ENCODE measurements around the gene SLC1A3. TPM values are rescaled to one million over a fixed set of nuclear protein-coding genes. Genes with fewer than 3 reads are reported as not detected.

Gene SLC1A3
- total RNA-seq, 6 donors from 2014 or later: 22.4 to 235 (median 42.0) TPM

DNA sequence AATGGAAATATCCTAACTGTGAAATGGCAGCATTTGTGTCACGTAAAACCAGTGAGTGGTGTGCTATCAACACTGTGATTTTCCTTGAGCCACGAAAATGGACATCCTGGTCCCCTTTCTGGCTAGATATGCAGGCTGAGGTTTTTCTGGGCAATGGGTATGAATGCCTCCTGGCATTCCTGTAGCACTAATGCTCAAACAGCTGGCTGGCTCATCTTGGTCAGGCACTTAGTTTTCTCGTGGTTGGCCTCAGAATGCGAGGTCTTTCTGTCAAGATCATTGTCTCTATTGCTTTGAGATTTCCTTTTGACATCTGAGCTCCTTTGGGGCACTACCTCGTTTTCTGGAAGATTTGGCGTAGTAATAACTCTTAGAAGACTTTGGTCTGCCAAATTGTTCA lies 15.6 kb downstream of the SLC1A3 start:
- no peak overlapping the region for H3K27ac ChIP-seq
- H3K27me3 ChIP-seq: no peaks in the 10 kb centered on the region
- TF ChIP-seq EP300 (IDR thresholded peaks at IDR 0.05): no peak
- H3K9me3 ChIP-seq: no peaks in the 10 kb centered on the region
- ATAC-seq (ENCODE audit: low FRiP score in 2 of 2): no peak
- no peaks in the 10 kb centered on the region for H3K4me1 ChIP-seq
- WGBS, 2 donors: 82 to 85% methylated on average over 6 of the region's 6 CpGs
- H3K36me3 ChIP-seq: no peaks in the 10 kb centered on the region
- no peak for DNase-seq
- no peak overlapping the region for H3K4me3 ChIP-seq

DNA sequence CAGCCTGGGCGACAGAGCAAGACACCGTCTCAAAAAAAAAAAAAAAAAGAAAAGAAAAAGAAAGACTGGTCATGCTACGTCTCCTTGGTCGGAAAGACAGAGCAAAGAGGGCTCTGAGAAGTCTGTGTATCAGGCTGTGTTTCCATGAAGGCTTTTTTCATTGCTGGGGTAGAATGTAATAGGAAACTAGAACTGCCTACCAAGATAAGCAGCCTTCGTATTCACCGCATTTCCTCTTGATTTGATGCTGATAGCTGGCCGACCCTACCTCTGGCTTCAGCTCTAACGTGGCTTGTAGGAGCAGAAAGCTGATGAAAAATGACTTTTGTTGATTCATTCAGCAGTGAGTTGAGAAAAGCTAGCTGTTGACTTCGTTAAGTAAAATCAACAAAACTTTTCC lies 17.4 kb downstream of the SLC1A3 start:
- TF ChIP-seq, protein P1, sequence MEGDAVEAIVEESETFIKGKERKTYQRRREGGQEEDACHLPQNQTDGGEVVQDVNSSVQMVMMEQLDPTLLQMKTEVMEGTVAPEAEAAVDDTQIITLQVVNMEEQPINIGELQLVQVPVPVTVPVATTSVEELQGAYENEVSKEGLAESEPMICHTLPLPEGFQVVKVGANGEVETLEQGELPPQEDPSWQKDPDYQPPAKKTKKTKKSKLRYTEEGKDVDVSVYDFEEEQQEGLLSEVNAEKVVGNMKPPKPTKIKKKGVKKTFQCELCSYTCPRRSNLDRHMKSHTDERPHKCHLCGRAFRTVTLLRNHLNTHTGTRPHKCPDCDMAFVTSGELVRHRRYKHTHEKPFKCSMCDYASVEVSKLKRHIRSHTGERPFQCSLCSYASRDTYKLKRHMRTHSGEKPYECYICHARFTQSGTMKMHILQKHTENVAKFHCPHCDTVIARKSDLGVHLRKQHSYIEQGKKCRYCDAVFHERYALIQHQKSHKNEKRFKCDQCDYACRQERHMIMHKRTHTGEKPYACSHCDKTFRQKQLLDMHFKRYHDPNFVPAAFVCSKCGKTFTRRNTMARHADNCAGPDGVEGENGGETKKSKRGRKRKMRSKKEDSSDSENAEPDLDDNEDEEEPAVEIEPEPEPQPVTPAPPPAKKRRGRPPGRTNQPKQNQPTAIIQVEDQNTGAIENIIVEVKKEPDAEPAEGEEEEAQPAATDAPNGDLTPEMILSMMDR (IDR thresholded peaks at IDR 0.05): no peak
- no peak for TF ChIP-seq POLR2A (IDR thresholded peaks at IDR 0.05)
- TF ChIP-seq EP300 (IDR thresholded peaks at IDR 0.05): no peak
- no peaks in the 10 kb centered on the region for H3K27me3 ChIP-seq
- no peaks in the 10 kb centered on the region for H3K4me1 ChIP-seq
- DNase-seq (no peak), ATAC-seq (ENCODE audit: low FRiP score in 2 of 2) (no peak)
- no peaks in the 10 kb centered on the region for H3K9me3 ChIP-seq
- 47 to 53% methylated on average over 9 of the region's 9 CpGs for WGBS, 2 donors
- H3K36me3 ChIP-seq: no peaks in the 10 kb centered on the region
- no peak overlapping the region for H3K27ac ChIP-seq
- no peak overlapping the region for H3K4me3 ChIP-seq

DNA sequence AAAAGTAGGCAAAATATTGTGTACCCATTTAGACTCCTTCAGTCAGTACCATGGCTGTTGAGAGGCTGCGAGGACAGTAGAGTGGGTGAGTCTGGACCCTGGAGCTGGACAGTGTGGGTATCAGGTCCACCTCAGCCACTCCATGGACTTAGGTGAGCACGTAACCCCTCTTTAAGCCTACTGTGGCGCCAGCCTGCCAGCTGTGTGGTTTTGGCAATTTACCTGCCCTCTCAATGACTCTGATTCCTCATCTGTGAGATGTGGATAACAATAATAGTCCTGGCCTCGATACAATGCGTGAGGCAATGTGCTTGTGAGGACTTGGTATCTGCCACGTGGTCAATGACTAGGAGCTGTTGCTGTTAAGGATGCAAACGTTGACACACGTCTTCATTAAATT lies 17.9 kb downstream of the SLC1A3 start:
- WGBS, 2 donors: 79 to 85% methylated on average over 8 of the region's 8 CpGs
- DNase-seq (no peak), ATAC-seq (ENCODE audit: low FRiP score in 2 of 2) (peak in 1 of 2 donors; percentile 19)
- Histone ChIP-seq H3K4me1 (no peaks in the 10 kb centered on the region), H3K27me3 (no peaks in the 10 kb centered on the region), H3K36me3 (no peaks in the 10 kb centered on the region), H3K4me3 (no peak overlapping the region), H3K27ac (no peak overlapping the region), H3K9me3 (no peaks in the 10 kb centered on the region)
- TF ChIP-seq POLR2A (IDR thresholded peaks at IDR 0.05) (no peak), EP300 (IDR thresholded peaks at IDR 0.05) (no peak), POLR2AphosphoS5 (IDR thresholded peaks at IDR 0.05) (no peak)
- TF ChIP-seq, protein P1 (IDR thresholded peaks at IDR 0.05): no peak

DNA sequence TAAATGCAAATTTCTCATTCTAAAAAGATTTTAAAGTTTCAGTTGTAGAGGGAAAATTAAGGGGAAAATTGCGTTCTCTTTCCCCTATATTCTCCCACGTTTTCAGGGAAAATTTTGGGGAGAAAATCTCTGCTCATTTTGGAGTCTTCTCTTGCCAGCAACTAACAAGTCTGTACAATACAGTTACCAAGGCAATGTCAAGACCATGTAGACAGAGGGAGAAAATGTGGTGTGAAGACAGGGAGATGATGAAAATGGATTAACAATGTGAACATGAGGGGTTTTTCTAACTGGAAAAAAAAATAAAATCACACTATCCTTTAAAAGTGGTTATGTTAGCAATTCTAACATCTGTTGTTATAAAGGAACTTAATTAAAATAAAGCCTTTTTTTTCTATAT lies 22.3 kb downstream of the SLC1A3 start:
- TF ChIP-seq POLR2A (IDR thresholded peaks at IDR 0.05) (no peak), EP300 (IDR thresholded peaks at IDR 0.05) (no peak), POLR2AphosphoS5 (IDR thresholded peaks at IDR 0.05) (no peak)
- TF ChIP-seq, protein P1 (IDR thresholded peaks at IDR 0.05): no peak
- no peak overlapping the region for H3K4me3 ChIP-seq
- no peak overlapping the region for H3K27ac ChIP-seq
- no peaks in the 10 kb centered on the region for H3K9me3 ChIP-seq
- no peak for DNase-seq
- ATAC-seq (ENCODE audit: low FRiP score in 2 of 2): no peak
- no peaks in the 10 kb centered on the region for H3K27me3 ChIP-seq
- WGBS, 2 donors: 73 to 78% methylated on average over 2 of the region's 2 CpGs
- H3K4me1 ChIP-seq: no peaks in the 10 kb centered on the region
- no peaks in the 10 kb centered on the region for H3K36me3 ChIP-seq

DNA sequence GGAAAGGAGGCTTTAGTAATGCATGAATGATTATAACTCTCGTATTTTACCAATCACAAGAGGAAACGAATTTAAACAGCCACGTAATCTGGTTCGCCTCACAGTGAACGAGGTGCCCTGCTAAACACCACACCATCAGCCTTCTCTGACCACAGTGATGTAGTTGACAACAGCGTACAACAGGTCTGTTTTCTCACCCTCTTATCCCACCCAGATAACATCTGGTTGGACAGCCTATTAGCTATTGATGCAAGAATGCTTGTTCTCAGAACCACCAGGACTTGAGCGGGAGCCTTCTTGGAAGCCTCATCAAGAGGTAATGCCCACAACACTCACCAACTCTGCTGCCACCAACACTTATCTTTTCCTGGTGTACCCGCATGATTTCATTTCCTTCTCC lies 23.3 kb downstream of the SLC1A3 start:
- no peak overlapping the region for H3K27ac ChIP-seq
- no peak for ATAC-seq (ENCODE audit: low FRiP score in 2 of 2)
- no peaks in the 10 kb centered on the region for H3K9me3 ChIP-seq
- no peaks in the 10 kb centered on the region for H3K36me3 ChIP-seq
- 79 to 81% methylated on average over 8 of the region's 8 CpGs for WGBS, 2 donors
- no peaks in the 10 kb centered on the region for H3K27me3 ChIP-seq
- no peak for DNase-seq
- no peaks in the 10 kb centered on the region for H3K4me1 ChIP-seq
- H3K4me3 ChIP-seq: no peak overlapping the region
- no peak for TF ChIP-seq POLR2AphosphoS5 (IDR thresholded peaks at IDR 0.05)
- no peak for TF ChIP-seq POLR2A (IDR thresholded peaks at IDR 0.05)
- TF ChIP-seq, protein P1 (IDR thresholded peaks at IDR 0.05): no peak
- TF ChIP-seq EP300 (IDR thresholded peaks at IDR 0.05): no peak
